Activated naive CD8-positive, alpha-beta T cell (primary cell): Measurements from ENCODE around the gene GTF3C4.

Experiments
- H3K27ac Mint-ChIP-seq: one replicate; pipeline ENCODE4 v1.8.0; 2021; ENCODE audit warnings: mixed read lengths
- H3K27me3 Mint-ChIP-seq: one replicate; pipeline ENCODE4 v1.8.0; 2021; ENCODE audit warnings: mixed read lengths
- H3K36me3 Mint-ChIP-seq: one replicate; pipeline ENCODE4 v1.8.0; 2021; ENCODE audit warnings: mixed read lengths
- H3K4me1 Mint-ChIP-seq: one replicate; pipeline ENCODE4 v1.8.0; 2021; ENCODE audit warnings: low read depth, mixed read lengths
- H3K4me3 Mint-ChIP-seq: one replicate; pipeline ENCODE4 v1.8.0; 2021; ENCODE audit warnings: mild to moderate bottlenecking, mixed read lengths
- H3K9me3 Mint-ChIP-seq: one replicate; pipeline ENCODE4 v1.8.0; 2021; ENCODE audit warnings: low read depth, mixed read lengths

GTF3C4 gene

GRCh38 chr9:132670457-132671391 lies at the start of gene GTF3C4:
Gene GTF3C4, plus strand, starts transcription at chr9:132670464. Its CDS starts 135 bp downstream, at chr9:132670599.
- H3K27ac Mint-ChIP-seq: peak within 1 kb of the TSS; percentile 92
- H3K36me3 Mint-ChIP-seq: peaks cover 4% of the 10 kb centered on the region
- peaks cover 59% of the 10 kb centered on the region for H3K4me1 Mint-ChIP-seq
- H3K9me3 Mint-ChIP-seq: no peaks in the 10 kb centered on the region
- no peaks in the 10 kb centered on the region for H3K27me3 Mint-ChIP-seq
- H3K4me3 Mint-ChIP-seq: peak within 1 kb of the TSS; percentile 93

GRCh38 chr9:132622159-132622558 lies 48.1 kb upstream of the GTF3C4 start:
- H3K27me3 Mint-ChIP-seq: no peaks in the 10 kb centered on the region
- no peaks in the 10 kb centered on the region for H3K9me3 Mint-ChIP-seq
- H3K36me3 Mint-ChIP-seq: peaks cover 26% of the 10 kb centered on the region
- H3K27ac Mint-ChIP-seq: no peak overlapping the region
- H3K4me3 Mint-ChIP-seq: no peak overlapping the region
- H3K4me1 Mint-ChIP-seq: no peaks in the 10 kb centered on the region

DNA sequence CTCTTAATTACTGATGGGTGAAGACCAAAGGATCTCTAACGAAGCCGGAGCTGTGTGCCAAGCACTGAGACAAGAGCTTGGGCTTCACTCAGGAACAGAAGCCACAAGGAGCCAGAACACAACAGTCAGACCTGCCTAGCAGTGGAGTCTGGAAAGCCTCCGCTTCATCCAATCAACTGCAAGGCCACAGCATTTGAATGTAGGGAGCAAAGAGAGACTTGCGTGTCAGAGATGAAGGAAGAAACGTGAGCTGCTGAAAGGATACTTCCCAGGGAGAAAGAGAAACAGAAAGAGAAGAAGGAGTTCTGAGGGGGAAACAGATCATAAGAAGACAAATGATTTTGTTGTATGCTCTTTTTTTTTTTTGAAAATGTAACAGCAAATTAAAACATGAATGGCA lies 44.0 kb upstream of the GTF3C4 start:
- H3K27me3 Mint-ChIP-seq: no peaks in the 10 kb centered on the region
- H3K4me1 Mint-ChIP-seq: no peaks in the 10 kb centered on the region
- no peaks in the 10 kb centered on the region for H3K9me3 Mint-ChIP-seq
- H3K36me3 Mint-ChIP-seq: peaks cover 18% of the 10 kb centered on the region
- H3K4me3 Mint-ChIP-seq: no peak overlapping the region
- H3K27ac Mint-ChIP-seq: no peak overlapping the region

GRCh38 chr9:132627106-132627505 lies 43.2 kb upstream of the GTF3C4 start:
- peaks cover 18% of the 10 kb centered on the region for H3K36me3 Mint-ChIP-seq
- no peaks in the 10 kb centered on the region for H3K27me3 Mint-ChIP-seq

GRCh38 chr9:132627594-132627993 lies 42.7 kb upstream of the GTF3C4 start:
- Mint-ChIP-seq H3K9me3 (no peaks in the 10 kb centered on the region), H3K27me3 (no peaks in the 10 kb centered on the region), H3K27ac (no peak overlapping the region), H3K4me1 (no peaks in the 10 kb centered on the region), H3K36me3 (peaks cover 18% of the 10 kb centered on the region), H3K4me3 (no peak overlapping the region)

More at GRCh38 chr9:132627106-132627505, 43.2 kb upstream of the GTF3C4 start:
- Mint-ChIP-seq H3K4me1 (no peaks in the 10 kb centered on the region), H3K27ac (no peak overlapping the region), H3K4me3 (no peak overlapping the region), H3K9me3 (no peaks in the 10 kb centered on the region)

GRCh38 chr9:132628746-132629145 lies 41.5 kb upstream of the GTF3C4 start:
- H3K27me3 Mint-ChIP-seq: no peaks in the 10 kb centered on the region
- no peaks in the 10 kb centered on the region for H3K4me1 Mint-ChIP-seq
- no peaks in the 10 kb centered on the region for H3K9me3 Mint-ChIP-seq
- H3K36me3 Mint-ChIP-seq: peaks cover 18% of the 10 kb centered on the region
- no peak overlapping the region for H3K27ac Mint-ChIP-seq
- H3K4me3 Mint-ChIP-seq: no peak overlapping the region

DNA sequence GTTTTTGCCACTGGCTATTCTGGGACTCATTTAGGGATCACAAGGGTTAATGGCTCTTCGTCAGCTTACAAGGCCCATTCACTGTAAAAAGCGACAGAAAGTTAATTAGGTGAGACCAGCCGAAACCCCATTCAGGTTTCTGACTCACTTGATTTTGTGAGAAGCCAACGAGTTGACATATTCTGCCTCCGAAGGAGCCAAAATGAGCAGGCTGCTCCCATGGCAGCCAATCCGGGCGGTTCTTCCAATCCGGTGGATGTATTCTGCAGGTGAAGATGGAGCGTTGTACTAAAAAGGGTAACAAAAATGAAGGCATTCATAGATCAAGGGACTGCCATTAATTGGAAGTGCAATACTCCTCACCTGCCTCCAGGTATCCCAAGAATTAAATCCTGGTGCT lies 40.1 kb upstream of the GTF3C4 start:
- Mint-ChIP-seq H3K27me3 (no peaks in the 10 kb centered on the region), H3K4me3 (no peak overlapping the region)

GRCh38 chr9:132630811-132631210 lies 39.5 kb upstream of the GTF3C4 start:
- H3K4me3 Mint-ChIP-seq: no peak overlapping the region
- no peaks in the 10 kb centered on the region for H3K27me3 Mint-ChIP-seq
- no peaks in the 10 kb centered on the region for H3K4me1 Mint-ChIP-seq
- H3K9me3 Mint-ChIP-seq: no peaks in the 10 kb centered on the region
- H3K36me3 Mint-ChIP-seq: peaks cover 17% of the 10 kb centered on the region
- no peak overlapping the region for H3K27ac Mint-ChIP-seq

More for the DNA sequence above, 40.1 kb upstream of the GTF3C4 start:
- H3K9me3 Mint-ChIP-seq: no peaks in the 10 kb centered on the region
- H3K36me3 Mint-ChIP-seq: peaks cover 22% of the 10 kb centered on the region
- H3K4me1 Mint-ChIP-seq: no peaks in the 10 kb centered on the region
- H3K27ac Mint-ChIP-seq: no peak overlapping the region

GRCh38 chr9:132631280-132631679 lies 39.0 kb upstream of the GTF3C4 start:
- Mint-ChIP-seq H3K36me3 (peaks cover 17% of the 10 kb centered on the region), H3K27ac (no peak overlapping the region), H3K4me1 (no peaks in the 10 kb centered on the region)

DNA sequence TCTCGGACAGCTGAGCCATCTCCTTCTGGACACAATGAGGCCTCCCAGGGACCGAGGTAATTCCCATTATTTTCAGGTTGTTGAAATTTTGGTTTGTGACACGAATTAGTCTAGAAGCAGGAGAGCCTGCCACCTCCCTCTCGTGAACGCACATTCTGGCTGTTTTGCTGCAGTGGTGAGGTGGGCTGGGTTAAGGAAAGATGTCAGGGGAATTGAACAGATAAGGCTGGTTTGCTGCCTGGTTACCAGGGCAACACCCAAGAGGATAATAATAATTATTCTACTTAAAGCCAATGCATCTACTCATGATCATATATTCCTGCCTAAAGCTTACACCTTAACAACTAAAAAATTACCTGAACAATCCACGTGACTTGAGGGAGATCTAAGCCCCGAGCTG lies 38.6 kb upstream of the GTF3C4 start:
- Mint-ChIP-seq H3K27ac (no peak overlapping the region), H3K9me3 (no peaks in the 10 kb centered on the region), H3K4me1 (no peaks in the 10 kb centered on the region), H3K27me3 (no peaks in the 10 kb centered on the region), H3K36me3 (peaks cover 17% of the 10 kb centered on the region), H3K4me3 (no peak overlapping the region)

More at GRCh38 chr9:132631280-132631679, 39.0 kb upstream of the GTF3C4 start:
- Mint-ChIP-seq H3K9me3 (no peaks in the 10 kb centered on the region), H3K27me3 (no peaks in the 10 kb centered on the region), H3K4me3 (no peak overlapping the region)

GRCh38 chr9:132632413-132633129 lies 37.7 kb upstream of the GTF3C4 start:
- no peaks in the 10 kb centered on the region for H3K27me3 Mint-ChIP-seq
- no peaks in the 10 kb centered on the region for H3K9me3 Mint-ChIP-seq
- H3K4me1 Mint-ChIP-seq: no peaks in the 10 kb centered on the region
- no peak overlapping the region for H3K27ac Mint-ChIP-seq
- peaks cover 22% of the 10 kb centered on the region for H3K36me3 Mint-ChIP-seq
- H3K4me3 Mint-ChIP-seq: no peak overlapping the region

- H3K27me3 Mint-ChIP-seq: no peaks in the 10 kb centered on the region
- peaks cover 24% of the 10 kb centered on the region for H3K36me3 Mint-ChIP-seq
- H3K9me3 Mint-ChIP-seq: no peaks in the 10 kb centered on the region
- no peak overlapping the region for H3K4me3 Mint-ChIP-seq
- no peak overlapping the region for H3K27ac Mint-ChIP-seq
- H3K4me1 Mint-ChIP-seq: no peaks in the 10 kb centered on the region
Observed at GRCh38 chr9:132634327-132634726, 35.9 kb upstream of the GTF3C4 start.

- no peak overlapping the region for H3K4me3 Mint-ChIP-seq
- no peaks in the 10 kb centered on the region for H3K9me3 Mint-ChIP-seq
- H3K36me3 Mint-ChIP-seq: peaks cover 32% of the 10 kb centered on the region
- H3K27ac Mint-ChIP-seq: no peak overlapping the region
- H3K4me1 Mint-ChIP-seq: no peaks in the 10 kb centered on the region
- H3K27me3 Mint-ChIP-seq: no peaks in the 10 kb centered on the region
Observed at GRCh38 chr9:132637351-132637750, 32.9 kb upstream of the GTF3C4 start.

DNA sequence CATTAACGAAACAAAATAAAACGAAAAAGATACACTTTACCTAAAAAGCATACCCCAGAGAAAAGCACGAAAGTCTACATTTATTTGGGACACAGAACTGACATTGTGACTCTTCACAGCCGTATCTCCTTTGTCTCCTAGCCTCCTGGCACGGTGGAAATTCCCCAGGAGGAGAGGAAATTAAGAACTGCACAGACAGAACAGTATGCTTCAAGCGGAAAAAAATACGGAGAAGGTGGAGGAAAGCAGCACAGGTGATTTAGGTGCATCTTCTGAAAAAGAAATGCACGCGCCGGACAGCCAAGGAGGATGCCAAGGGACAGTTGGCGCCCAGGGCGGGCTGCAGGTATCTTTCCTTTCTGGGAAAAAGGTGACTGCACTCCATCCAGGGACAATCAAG lies 32.5 kb upstream of the GTF3C4 start:
- Mint-ChIP-seq H3K4me3 (no peak overlapping the region), H3K36me3 (peaks cover 32% of the 10 kb centered on the region), H3K27ac (no peak overlapping the region)

DNA sequence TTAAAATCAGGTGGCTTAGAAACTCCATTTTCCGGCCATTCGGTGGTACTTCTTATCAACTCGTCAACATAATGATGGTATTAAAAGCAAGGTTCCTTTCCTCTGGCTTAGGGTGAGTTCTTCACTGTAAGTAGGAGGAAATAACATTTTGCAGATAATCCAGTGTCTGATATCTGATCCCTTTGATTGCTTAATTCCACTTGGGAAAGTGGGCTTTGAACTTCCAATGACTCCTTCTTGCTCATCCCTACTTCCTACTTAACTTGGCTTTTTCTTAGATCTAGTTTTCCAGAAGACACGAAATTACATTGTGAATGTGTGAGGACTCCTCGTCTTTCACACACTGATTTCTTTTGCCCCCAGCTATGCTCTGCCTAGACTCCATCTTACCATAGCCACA lies 32.0 kb upstream of the GTF3C4 start:
- no peaks in the 10 kb centered on the region for H3K27me3 Mint-ChIP-seq
- no peak overlapping the region for H3K4me3 Mint-ChIP-seq
- no peak overlapping the region for H3K27ac Mint-ChIP-seq
- H3K4me1 Mint-ChIP-seq: no peaks in the 10 kb centered on the region
- H3K36me3 Mint-ChIP-seq: peaks cover 32% of the 10 kb centered on the region
- no peaks in the 10 kb centered on the region for H3K9me3 Mint-ChIP-seq

More for the DNA sequence above, 32.5 kb upstream of the GTF3C4 start:
- Mint-ChIP-seq H3K9me3 (no peaks in the 10 kb centered on the region), H3K27me3 (no peaks in the 10 kb centered on the region), H3K4me1 (no peaks in the 10 kb centered on the region)
